ENCODE data around the gene WNT5A. TPM values are rescaled to one million over a fixed set of nuclear protein-coding genes. Genes with fewer than 3 reads are reported as not detected.
"Not testable (repeated sequence)": the region's sequence is repeated elsewhere in the genome, so short reads cannot be mapped to it uniquely, and the experiment has no call there.

WNT5A gene
- total RNA-seq, 1 donor from 2014 or later, result 10.7 TPM

GRCh38 chr3:55505776-55506175, 18.7 kb upstream of the WNT5A start:
- TF ChIP-seq CTCF (IDR thresholded peaks at IDR 0.05; ENCODE audit: insufficient read depth, low read length, poor library complexity, severe bottlenecking), result no peak
- H3K27me3 ChIP-seq (ENCODE audit: control insufficient read depth, insufficient read depth, low read length), result no peaks in the 10 kb centered on the region
- H3K4me3 ChIP-seq (ENCODE audit: low read depth, low read length), result no peak overlapping the region
- H3K36me3 ChIP-seq (ENCODE audit: control insufficient read depth, insufficient read depth, low read length), result no peaks in the 10 kb centered on the region
- DNase-seq (ENCODE audit: low read depth), result no peak

- peak; percentile 48 for TF ChIP-seq CTCF (IDR thresholded peaks at IDR 0.05; ENCODE audit: insufficient read depth, low read length, poor library complexity, severe bottlenecking)
- H3K27me3 ChIP-seq (ENCODE audit: control insufficient read depth, insufficient read depth, low read length); DNase-seq (ENCODE audit: low read depth); H3K36me3 ChIP-seq (ENCODE audit: control insufficient read depth, insufficient read depth, low read length); H3K4me3 ChIP-seq (ENCODE audit: low read depth, low read length): not testable (repeated sequence)
These were observed 18.0 kb upstream of the WNT5A start for GRCh38 chr3:55505102-55505501.

GRCh38 chr3:55501905-55502304, 14.8 kb upstream of the WNT5A start:
- DNase-seq (ENCODE audit: low read depth), result no peak
- TF ChIP-seq CTCF (IDR thresholded peaks at IDR 0.05; ENCODE audit: insufficient read depth, low read length, poor library complexity, severe bottlenecking), result no peak
- H3K36me3 ChIP-seq (ENCODE audit: control insufficient read depth, insufficient read depth, low read length), result no peaks in the 10 kb centered on the region
- no peak overlapping the region for H3K4me3 ChIP-seq (ENCODE audit: low read depth, low read length)
- no peaks in the 10 kb centered on the region for H3K27me3 ChIP-seq (ENCODE audit: control insufficient read depth, insufficient read depth, low read length)

GRCh38 chr3:55500555-55501330, 13.6 kb upstream of the WNT5A start:
- Histone ChIP-seq H3K4me3 (ENCODE audit: low read depth, low read length) (no peak overlapping the region), H3K36me3 (ENCODE audit: control insufficient read depth, insufficient read depth, low read length) (no peaks in the 10 kb centered on the region), H3K27me3 (ENCODE audit: control insufficient read depth, insufficient read depth, low read length) (no peaks in the 10 kb centered on the region)
- DNase-seq (ENCODE audit: low read depth), result no peak
- TF ChIP-seq CTCF (IDR thresholded peaks at IDR 0.05; ENCODE audit: insufficient read depth, low read length, poor library complexity, severe bottlenecking), result no peak

GRCh38 chr3:55498520-55498919, 11.4 kb upstream of the WNT5A start:
- TF ChIP-seq CTCF (IDR thresholded peaks at IDR 0.05; ENCODE audit: insufficient read depth, low read length, poor library complexity, severe bottlenecking), result no peak
- no peak for DNase-seq (ENCODE audit: low read depth)
- Histone ChIP-seq H3K4me3 (ENCODE audit: low read depth, low read length) (no peak overlapping the region), H3K36me3 (ENCODE audit: control insufficient read depth, insufficient read depth, low read length) (no peaks in the 10 kb centered on the region), H3K27me3 (ENCODE audit: control insufficient read depth, insufficient read depth, low read length) (no peaks in the 10 kb centered on the region)

- Histone ChIP-seq H3K36me3 (ENCODE audit: control insufficient read depth, insufficient read depth, low read length) (no peaks in the 10 kb centered on the region), H3K4me3 (ENCODE audit: low read depth, low read length) (no peak overlapping the region), H3K27me3 (ENCODE audit: control insufficient read depth, insufficient read depth, low read length) (no peaks in the 10 kb centered on the region)
- DNase-seq (ENCODE audit: low read depth), result no peak
- no peak for TF ChIP-seq CTCF (IDR thresholded peaks at IDR 0.05; ENCODE audit: insufficient read depth, low read length, poor library complexity, severe bottlenecking)
These were observed 10.1 kb upstream of the WNT5A start for GRCh38 chr3:55497250-55497649.
